SK-N-SH treated with all-trans-retinoic acid at 6 μM for 48 hours (cell line): ENCODE data around the gene LRWD1.
A peak's percentile ranks its signal among the peaks of the same experiment; 100 is the strongest.

Source experiments
- ATAC-seq: fragments of 200-7000 bp; cut with Tn5 transposase; 3 replicates; pipeline ENCODE4 v1.9.1; 2020; ENCODE audit warnings: mild to moderate bottlenecking, moderate library complexity
- CSDC2 ChIP-seq: fragments of 250-450 bp; sonication (Bioruptor Pico); IDR thresholded peaks from 2 replicates; pipeline ENCODE4 v1.5.0; 2020; ENCODE audit warnings: mild to moderate bottlenecking, moderate library complexity
- CSRNP3 ChIP-seq: fragments of 250-450 bp; sonication (Bioruptor Pico); IDR thresholded peaks from 2 replicates; pipeline ENCODE4 v1.5.1; 2021; ENCODE audit warnings: mild to moderate bottlenecking, moderate library complexity
- ESRRG ChIP-seq: fragments of 250-450 bp; sonication (Bioruptor Pico); IDR thresholded peaks from 2 replicates; pipeline ENCODE4 v1.6.1; 2021; ENCODE audit warnings: mild to moderate bottlenecking
- GLIS3 ChIP-seq: fragments of 250-450 bp; sonication (Bioruptor Pico); IDR thresholded peaks from 2 replicates; pipeline ENCODE4 v1.5.0; 2020; ENCODE audit warnings: mild to moderate bottlenecking, moderate library complexity
- ISL1 ChIP-seq: fragments of 250-450 bp; sonication (Bioruptor Pico); IDR thresholded peaks from 2 replicates; pipeline ENCODE4 v2.1.2; 2022; ENCODE audit warnings: mild to moderate bottlenecking, moderate library complexity
- OSR1 ChIP-seq: fragments of 250-450 bp; sonication (Bioruptor Pico); IDR thresholded peaks from 2 replicates; pipeline ENCODE4 v1.8.0; 2022; ENCODE audit warnings: moderate library complexity, mild to moderate bottlenecking, inconsistent platforms
- PATZ1 ChIP-seq: fragments of 250-450 bp; sonication (Bioruptor Pico); IDR thresholded peaks from 2 replicates; pipeline ENCODE4 v1.8.0; 2020; ENCODE audit warnings: mild to moderate bottlenecking, moderate library complexity, borderline replicate concordance
- POU6F1 ChIP-seq: fragments of 250-450 bp; sonication (Bioruptor Pico); IDR thresholded peaks from 2 replicates; pipeline ENCODE4 v1.8.0; 2021; ENCODE audit warnings: low read depth, mild to moderate bottlenecking, moderate library complexity, borderline replicate concordance
- RARB ChIP-seq: fragments of 250-450 bp; sonication (Bioruptor Pico); IDR thresholded peaks from 2 replicates; pipeline ENCODE4 v1.8.0; 2021; ENCODE audit warnings: mild to moderate bottlenecking, moderate library complexity
- SNAI2 ChIP-seq: fragments of 250-450 bp; sonication (Bioruptor Pico); IDR thresholded peaks from 2 replicates; pipeline ENCODE4 v1.5.0; 2020; ENCODE audit warnings: mild to moderate bottlenecking, moderate library complexity
- TCF4 ChIP-seq: fragments of 250-450 bp; sonication (Bioruptor Pico); IDR thresholded peaks from 2 replicates; pipeline ENCODE4 v1.8.0; 2021; ENCODE audit warnings: mild to moderate bottlenecking, moderate library complexity, borderline replicate concordance
- TOX ChIP-seq: fragments of 250-450 bp; sonication (Bioruptor Pico); IDR thresholded peaks from 2 replicates; pipeline ENCODE4 v1.8.0; 2021; ENCODE audit warnings: mild to moderate bottlenecking, moderate library complexity, borderline replicate concordance
- TSHZ2 ChIP-seq: fragments of 250-450 bp; sonication (Bioruptor Pico); IDR thresholded peaks from 2 replicates; pipeline ENCODE4 v1.5.0; 2020; ENCODE audit warnings: mild to moderate bottlenecking, moderate library complexity
- ZFP3 ChIP-seq: fragments of 250-450 bp; sonication (Bioruptor Pico); IDR thresholded peaks from 2 replicates; pipeline ENCODE4 v1.5.0; 2020; ENCODE audit warnings: mild to moderate bottlenecking, moderate library complexity
- ZFP30 ChIP-seq: fragments of 450-650 bp; formaldehyde crosslinking; IDR thresholded peaks from 2 replicates; pipeline ENCODE4 v1.5.0; 2022; ENCODE audit warnings: mild to moderate bottlenecking, moderate library complexity
- ZNF565 ChIP-seq: fragments of 450-650 bp; formaldehyde crosslinking; conservative IDR thresholded peaks from 2 replicates; pipeline ENCODE4 v1.5.0; 2020; ENCODE audit warnings: low read depth, mild to moderate bottlenecking, moderate library complexity
- ZNF70 ChIP-seq: fragments of 450-650 bp; formaldehyde crosslinking; IDR thresholded peaks from 2 replicates; pipeline ENCODE4 v1.5.0; 2020; ENCODE audit warnings: mild to moderate bottlenecking, moderate library complexity

LRWD1 gene

GRCh38 chr7:102449136-102449535, 15.6 kb upstream of the LRWD1 start:
- no peak for ATAC-seq
- TF ChIP-seq TCF4 (CRISPR knock-in tag) (no peak), GLIS3 (CRISPR knock-in tag) (no peak), RARB (no peak), SNAI2 (CRISPR knock-in tag) (no peak), CSRNP3 (CRISPR knock-in tag) (no peak), ESRRG (CRISPR knock-in tag) (no peak), POU6F1 (no peak), TSHZ2 (no peak), TOX (no peak), OSR1 (CRISPR knock-in tag) (no peak), CSDC2 (no peak)

GRCh38 chr7:102450242-102450641, 14.5 kb upstream of the LRWD1 start:
- peak; percentile 36 for ATAC-seq

More at GRCh38 chr7:102450242-102450641, 14.5 kb upstream of the LRWD1 start:
- no peak for TF ChIP-seq TSHZ2
- TF ChIP-seq ISL1 (CRISPR knock-in tag): no peak
- TF ChIP-seq TOX: no peak
- no peak for TF ChIP-seq ZFP3
- TF ChIP-seq CSDC2: no peak
- no peak for TF ChIP-seq PATZ1 (CRISPR knock-in tag)
- no peak for TF ChIP-seq ZFP30 (CRISPR knock-in tag)
- TF ChIP-seq SNAI2 (CRISPR knock-in tag): no peak
- no peak for TF ChIP-seq ZNF565
- TF ChIP-seq CSRNP3 (CRISPR knock-in tag): no peak
- TF ChIP-seq ZNF70: no peak
- no peak for TF ChIP-seq RARB
- TF ChIP-seq, all 23 proteins: peak for 0
